ENCODE measurements around the gene CLUH.

The CLUH gene

DNA sequence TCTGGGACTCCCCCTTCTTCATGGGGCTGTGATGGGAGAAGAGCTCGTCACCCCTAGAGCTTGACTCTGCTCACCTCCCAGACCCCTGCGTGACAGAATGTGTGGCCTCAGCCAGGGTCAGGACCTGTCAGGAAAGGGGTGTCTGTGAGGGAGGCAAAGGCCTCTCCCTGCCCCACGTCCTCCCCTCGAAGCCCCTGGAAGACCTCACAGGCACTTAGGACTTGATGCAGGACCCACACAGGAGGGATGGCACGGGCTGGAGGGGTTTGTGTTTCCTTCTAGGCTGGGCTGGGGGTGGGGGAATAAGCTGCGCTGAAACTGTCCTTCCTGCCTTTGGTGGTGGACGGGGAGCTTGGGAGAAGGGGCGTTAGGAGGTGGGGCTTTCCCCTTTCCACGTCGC lies 11.0 kb upstream of the CLUH start:
- DNase-seq (ENCODE audit: low spot score): no peak

DNA sequence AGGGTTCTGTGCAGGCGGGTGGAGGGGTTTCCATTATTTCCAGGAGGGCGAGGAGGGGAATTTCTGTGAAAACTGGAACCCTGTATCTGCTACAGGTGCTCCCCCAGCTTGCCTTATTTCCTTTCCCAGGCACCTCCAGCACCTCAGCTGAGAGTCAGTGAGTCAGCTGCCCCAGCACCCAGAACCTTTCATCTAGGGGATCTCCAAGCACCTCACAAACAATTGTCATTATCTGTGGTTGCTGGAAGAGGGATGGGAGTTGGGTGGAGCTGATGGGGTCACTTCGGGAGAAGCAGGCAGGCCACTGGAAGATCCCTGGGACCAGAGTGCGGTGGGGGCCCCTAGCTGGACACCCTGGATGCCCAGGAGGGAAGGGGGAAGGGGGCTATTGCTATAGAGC lies 10.0 kb upstream of the CLUH start:
- DNase-seq (ENCODE audit: low spot score): no peak

DNA sequence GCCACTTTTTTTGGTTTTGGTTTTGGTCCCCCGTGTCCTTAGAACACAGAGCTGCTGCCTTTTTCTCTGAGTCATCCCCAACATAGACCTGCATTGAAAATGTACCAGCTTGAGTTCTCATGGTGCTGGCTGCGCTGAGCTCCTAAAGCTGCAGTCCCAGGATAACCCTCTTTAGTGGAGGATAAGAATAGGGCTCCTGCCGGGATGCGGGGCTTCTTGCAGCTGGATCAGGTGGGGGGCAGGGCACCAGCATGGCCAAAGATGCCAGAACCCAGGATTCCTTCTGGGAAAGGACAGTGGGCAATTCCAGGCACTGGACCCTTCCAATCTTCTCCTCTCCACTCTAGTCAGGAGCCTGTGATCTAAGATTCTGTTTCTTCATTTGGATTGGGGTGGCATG lies 8.3 kb upstream of the CLUH start:
- DNase-seq (ENCODE audit: low spot score): no peak

DNA sequence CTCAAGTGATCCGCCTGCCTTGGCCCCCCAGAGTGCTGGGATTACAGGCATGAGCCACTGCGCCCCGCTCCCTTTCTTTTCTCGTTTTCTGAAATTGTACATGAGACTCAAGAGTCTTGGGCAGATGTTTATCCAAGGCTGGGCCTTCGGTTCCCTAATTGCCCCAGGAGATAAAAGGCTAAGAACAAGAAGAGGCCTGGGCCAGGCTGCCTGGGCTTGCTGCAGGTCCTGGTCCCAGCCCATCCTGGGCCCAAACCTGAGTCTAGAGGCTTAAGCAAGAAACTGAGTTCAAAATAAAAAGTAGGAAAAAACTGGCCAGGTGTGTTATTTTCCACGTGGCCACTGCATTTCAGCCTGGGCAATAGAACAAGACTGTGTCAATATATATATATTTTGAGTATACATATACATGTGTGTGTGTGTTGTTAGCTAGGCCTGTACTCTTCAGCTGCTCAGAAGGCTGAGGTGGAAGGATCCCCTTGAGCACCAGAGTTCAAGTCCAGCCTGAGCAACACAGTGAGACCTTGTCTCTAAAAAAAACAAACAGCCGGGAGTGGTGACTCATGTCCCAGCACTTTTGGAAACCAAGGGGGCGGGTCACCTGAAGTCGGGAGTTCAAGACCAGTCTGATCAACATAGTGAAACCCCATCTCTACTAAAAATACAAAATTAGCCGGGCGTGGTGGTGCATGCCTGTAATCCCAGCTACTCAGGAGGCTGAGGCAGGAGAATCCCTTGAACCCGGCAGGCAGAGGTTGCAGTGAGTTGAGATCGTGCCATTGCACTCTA lies 6.8 kb upstream of the CLUH start:
- DNase-seq (ENCODE audit: low spot score): no peak

DNA sequence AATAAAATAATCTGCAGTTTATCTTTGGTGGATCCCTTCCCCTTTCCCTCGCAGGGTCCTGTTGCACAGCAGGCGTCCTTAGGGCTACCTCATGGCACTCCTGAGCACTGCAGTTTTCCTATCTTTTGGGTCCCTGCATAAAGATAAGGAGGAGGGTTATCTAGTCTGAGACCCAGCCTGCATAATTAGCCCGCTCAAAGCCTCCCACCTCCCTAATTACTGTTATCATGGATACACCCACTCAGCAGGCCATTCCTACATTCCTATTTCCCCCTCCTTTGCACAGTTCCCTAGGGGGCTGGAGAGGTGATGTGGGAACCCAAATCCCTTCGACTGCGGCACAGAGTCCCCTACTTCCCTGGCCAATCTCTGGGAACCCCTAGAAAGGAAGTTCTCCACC lies 5.1 kb upstream of the CLUH start:
- DNase-seq (ENCODE audit: low spot score): no peak

DNA sequence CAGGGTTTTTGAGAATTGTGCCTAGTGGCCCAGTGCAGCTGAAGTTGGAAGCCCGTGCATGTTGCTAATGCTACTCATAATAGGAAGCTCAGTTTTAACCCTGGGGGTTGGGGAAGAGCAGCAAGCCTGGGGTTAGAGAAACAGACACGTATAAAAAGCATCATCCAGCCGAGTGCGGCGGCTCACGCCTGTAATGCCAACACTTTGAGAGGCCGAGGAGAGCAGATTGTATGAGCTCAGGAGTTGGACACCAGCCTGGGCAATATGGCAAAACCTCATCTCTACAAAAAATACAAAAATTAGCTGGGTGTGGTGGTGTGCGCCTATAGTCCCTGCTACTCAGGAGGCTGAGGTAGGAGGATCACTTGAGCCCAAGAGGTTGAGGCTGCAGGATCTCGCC lies 2.3 kb upstream of the CLUH start:
- no peak for DNase-seq (ENCODE audit: low spot score)

DNA sequence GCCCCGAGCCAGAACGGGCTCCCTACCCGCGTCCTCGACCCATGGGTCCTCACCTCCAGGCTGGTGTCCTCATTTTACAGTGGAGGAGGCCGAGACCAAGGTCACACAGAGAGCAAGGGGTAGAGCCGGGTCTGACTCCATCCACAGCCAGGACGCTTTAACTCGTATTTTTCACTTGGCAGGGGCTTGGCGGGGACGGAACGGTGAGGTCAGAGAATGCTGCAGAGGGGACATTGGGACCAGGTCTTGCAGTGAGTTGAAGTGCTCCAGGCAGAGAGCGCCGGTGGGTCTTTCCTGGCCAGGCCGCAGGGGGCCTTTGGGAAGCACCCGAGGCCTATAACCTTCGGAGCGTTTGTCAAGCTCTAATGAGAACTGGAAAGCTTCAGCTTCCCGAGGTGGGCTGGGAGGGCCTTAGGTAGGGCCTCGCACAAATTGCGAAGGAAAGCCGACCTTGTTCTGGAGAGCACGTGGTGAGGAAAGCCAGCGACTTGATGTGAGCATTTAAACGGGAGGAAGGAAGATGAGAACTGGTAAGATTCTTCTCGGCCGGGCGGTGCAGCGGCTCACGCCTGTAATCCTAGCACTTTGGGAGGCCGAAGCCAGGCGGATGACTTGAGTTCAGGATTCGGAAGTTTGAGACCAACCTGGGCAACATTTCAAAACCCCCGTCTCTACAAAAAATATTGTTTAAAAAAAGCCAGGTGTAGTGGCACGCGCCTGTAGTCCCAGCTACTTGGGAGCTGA lies 908 bp upstream of the CLUH start:
- DNase-seq (ENCODE audit: low spot score): peak; percentile 69

DNA sequence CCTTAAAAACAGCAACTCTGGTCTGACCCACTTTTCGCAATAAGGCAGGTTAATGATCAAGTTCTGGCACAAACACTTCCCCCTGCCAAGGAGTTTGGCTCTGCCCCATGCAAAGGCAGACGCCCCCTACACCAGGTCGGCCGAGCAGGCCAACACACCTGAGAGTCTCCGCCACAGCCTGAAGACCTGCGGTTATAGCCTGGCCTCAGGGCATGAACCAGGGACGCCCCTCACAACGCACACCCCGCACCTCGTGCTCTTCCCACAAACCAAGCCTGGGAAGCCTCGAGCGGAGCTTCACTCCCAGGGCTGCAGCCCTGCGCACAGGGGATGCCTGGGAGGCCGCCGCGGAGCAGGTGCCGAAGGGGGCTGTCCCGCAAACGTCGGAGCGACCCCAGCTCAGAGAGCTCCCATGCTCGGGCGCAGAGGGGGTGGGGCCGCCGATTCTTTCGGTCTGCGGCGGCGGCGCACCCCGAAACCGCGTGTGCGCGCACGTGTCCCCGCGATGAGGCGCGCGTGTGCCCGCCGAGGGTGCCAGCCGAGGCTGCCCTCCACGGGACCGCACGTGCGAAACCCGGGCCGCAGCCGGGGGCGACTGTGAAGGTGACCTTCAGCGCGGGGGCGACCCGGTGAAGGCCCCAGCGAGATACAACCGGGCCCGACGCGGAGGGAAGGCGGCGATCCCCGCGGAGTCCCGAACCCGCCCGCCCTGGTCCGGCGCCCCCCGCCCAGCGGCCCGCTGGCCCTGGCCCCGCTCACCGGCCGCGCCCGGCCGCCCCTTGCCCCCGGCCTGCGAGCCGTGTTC lies 559 bp downstream of the CLUH start:
- DNase-seq (ENCODE audit: low spot score): no peak

DNA sequence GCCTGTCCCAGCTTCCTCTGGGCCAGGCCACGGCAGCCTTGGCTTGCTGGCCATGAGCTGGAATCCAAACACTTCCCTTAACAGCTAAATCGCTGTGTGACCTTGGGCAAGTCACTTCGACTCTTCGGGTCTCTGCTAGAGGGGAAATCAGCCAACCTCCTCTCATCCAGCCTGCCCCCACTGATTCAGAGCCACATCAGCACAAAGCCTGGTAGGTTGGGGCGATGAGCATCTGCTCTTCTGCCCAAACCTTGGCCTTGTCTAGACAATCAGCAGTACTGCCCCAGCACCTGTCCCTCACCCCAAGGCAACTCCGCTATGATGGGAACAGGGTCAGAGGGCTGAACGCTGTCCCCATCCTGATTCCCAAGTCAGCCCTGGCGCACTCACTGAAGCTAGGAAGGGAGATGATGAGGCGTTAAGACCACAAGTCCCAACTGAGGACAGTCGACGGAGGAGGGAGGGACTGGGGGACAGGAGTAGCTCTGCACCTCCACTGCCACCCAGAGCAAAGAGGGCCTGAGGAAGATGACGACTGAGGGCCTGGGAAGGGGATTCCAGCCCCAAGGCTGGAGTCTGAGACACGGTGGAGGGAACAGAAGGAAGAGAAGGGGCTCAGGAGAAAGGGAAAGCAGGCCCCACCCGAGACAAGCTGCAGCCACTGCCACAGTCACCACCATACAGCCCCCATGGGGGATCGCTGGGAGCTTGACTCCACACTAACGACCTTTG lies 1.3 kb downstream of the CLUH start:
- DNase-seq (ENCODE audit: low spot score): no peak

DNA sequence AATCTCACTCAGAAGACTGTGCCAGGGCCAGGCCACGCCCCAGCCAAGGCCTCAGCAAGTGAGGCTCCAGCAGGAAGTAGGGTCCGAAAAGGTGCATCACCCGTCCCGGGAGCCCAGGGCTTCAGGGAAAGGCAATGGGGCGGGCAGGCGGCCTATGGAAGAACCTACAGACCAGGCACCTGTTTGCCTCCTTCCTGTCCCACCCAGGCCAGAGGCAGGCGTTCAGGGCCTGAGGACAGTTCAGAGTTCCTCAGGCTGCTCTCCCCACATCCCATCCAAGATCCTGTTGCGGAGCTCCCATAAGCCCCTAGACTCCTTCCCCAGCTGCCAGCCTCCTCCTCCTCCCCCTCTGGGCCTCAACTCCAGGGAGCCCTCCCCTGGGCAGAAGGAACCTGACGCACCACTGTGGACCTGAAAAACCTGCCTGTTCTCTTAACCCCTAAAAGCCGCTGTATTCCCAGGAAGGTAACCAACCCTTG lies 2.3 kb downstream of the CLUH start:
- no peak for DNase-seq (ENCODE audit: low spot score)

DNA sequence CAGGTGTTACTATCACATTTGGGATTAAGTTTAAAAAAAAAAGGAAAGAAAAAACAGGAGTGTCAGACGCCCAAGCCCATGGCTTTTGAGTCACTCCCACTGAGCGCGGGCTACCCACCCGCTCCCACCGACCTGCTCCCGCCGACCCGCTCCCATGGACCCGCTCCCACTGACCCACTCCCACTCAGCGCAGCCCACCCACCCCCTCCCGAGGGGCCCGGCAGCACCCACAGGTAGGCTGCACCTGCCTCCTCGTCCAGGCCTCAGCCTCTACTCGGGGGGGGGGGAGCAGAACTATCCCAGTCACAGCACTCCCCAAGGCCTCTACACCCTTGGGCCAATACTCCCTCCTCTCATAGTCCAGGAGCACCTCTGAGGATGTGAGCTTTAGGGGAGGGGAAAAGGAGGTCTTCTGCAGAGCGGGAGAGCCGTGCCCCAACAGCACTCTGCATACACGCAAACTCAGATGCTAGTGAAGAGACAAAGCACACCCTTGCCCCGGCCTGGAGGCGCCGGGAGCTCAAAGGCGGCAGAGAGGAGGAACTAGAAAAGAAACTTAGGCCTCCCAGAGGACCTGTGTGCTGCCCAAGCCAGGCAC lies 2.9 kb downstream of the CLUH start:
- DNase-seq (ENCODE audit: low spot score): no peak

DNA sequence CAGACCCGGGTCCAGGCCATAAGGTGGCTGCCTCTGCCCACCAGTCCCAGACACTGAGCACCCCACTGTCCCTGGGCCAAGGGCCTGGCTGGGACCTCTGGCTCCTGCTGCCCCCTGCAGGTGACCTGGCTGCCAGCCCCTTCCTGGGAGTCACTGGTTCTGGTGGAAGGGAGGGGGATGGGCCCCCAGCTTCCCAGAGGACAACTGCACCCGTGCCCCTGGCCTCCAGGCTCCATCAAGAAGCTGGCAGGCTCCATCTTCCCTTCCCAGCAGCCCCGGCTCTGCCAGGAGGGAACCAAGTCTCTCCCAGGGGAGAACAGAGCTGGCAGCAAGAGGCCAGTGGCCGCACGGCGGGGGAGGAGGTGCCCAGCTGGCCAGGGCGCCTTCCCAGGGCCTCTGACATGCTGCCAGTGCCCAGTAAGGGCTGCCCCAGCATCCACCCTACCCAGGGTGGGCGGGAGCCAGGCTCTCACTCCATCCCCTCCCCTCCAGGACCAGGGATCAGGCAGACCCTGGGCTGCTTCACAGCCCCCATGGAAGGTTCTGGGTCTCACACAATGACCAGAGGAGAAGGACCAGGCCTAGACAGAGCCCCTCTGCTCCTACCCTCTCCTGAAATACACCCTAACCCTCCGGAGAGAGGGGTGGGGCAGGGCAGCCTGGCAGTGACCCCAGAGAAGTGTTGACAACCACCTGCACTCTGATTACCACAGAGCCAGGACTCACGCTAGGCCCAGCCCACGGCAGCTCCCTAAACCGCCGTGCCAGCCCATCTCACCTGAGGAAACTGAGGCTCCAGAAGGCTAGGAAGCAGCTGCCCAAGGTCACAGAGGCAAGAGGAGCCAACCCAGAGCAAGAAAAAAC lies 3.6 kb downstream of the CLUH start:
- DNase-seq (ENCODE audit: low spot score): peak; percentile 39

DNA sequence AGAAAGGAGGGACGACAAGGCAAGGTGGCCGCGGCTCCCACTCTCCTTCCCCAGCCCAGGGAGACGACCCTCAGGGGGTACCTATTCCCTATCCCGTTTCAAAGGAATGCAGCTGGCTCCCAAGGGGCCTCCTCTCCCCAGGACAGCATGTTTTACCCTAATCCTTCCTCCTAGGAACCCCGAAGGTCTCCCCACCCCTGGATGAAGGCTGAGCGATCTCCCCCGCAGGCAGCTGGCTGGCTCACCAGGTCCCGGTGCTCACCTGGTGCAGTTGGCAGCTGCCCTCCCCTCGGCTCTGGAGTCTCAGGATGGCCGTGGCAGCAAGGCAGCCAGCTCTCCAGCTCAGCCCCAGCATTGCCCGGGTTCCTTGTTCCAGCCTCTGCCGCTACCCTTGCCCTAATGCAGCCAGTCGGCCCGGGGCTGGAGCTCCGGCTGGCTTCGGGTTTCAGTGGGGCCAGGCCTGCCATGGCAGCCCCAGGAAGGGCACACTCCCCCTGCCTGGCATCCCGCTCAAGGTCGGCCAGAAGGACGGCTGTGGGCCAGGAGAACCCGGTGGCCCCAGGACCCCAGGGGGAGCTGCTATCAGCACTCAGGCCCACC lies 4.6 kb downstream of the CLUH start:
- no peak for DNase-seq (ENCODE audit: low spot score)

DNA sequence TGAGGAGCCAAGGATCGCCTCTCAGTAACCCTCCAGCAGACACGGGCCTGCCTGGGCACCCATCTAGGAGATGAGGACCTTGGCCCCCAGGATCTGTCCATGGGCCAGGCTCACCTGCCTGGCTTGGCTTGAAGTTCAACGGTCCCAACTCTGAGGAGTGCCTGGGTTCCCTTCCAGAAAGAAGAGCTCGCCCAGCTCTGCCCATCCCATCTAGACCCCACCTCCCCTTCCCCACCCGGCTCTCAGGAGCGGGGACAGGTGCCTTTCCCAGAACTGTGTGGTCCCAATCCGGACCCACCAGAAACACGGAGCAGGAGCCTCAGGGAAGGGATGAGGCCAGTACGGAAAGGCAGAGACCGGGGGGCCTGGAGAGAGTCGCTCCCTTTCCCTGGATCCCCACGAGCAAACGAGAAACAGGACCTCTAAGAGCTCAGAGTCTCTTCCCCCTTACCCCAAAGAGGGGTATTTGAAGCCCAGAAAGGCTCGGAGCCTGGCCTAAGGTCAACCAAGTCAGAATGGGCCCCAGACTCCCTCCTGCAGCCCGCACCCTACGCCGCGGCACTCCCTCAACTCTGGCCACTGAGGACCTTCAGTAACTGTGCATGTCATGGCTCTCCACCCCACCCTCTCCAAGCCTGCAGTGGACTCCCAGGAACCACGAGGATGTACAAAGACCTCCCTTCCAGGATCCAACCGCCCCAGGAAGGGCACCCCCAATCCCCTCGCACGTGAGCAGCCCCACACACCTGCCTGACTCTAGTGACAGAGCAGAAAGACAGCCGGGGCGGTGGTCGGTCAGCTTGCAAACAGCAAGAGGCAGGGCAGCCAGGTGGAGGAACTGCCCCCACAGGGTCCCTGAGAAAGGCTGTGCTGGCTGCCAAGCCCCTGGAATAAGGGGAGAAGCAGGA lies 5.4 kb downstream of the CLUH start:
- no peak for DNase-seq (ENCODE audit: low spot score)

DNA sequence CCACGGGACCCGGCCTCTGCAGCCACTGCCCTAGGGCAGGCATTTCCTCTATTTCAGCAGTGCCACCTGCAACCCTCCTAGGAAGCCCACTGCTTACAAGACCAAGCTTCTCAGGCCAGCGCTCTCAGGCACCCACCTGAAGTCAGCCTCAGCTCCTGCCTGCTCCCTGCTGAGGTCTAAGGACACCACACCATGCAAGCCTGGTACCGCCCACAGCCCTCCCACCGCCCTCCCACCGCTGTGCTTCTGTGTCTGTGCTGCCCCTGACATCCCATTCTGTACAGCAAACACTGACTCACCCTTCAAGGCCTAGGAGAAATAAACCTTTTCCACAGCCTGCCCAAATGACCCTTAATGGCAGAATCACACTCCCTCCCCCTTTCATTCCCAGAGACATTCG lies 6.3 kb downstream of the CLUH start:
- no peak for DNase-seq (ENCODE audit: low spot score)

DNA sequence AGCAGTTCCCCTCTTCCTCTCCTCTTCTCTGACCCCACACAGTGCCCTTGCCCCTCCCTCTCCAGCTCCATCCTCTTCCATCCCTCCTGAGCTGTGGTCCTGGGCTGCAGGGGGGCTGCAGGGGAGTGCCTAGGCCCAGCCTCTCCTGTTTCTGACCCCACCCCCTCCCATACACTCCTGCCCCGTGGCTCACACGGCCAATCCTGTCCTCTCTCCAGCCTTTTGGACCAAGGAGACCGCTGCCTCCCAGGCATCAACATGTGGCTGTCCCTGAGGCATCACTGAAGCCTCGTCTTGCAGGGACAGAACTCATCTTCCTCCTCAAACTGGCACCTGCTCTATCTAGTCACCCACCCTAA lies 6.7 kb downstream of the CLUH start:
- no peak for DNase-seq (ENCODE audit: low spot score)

DNA sequence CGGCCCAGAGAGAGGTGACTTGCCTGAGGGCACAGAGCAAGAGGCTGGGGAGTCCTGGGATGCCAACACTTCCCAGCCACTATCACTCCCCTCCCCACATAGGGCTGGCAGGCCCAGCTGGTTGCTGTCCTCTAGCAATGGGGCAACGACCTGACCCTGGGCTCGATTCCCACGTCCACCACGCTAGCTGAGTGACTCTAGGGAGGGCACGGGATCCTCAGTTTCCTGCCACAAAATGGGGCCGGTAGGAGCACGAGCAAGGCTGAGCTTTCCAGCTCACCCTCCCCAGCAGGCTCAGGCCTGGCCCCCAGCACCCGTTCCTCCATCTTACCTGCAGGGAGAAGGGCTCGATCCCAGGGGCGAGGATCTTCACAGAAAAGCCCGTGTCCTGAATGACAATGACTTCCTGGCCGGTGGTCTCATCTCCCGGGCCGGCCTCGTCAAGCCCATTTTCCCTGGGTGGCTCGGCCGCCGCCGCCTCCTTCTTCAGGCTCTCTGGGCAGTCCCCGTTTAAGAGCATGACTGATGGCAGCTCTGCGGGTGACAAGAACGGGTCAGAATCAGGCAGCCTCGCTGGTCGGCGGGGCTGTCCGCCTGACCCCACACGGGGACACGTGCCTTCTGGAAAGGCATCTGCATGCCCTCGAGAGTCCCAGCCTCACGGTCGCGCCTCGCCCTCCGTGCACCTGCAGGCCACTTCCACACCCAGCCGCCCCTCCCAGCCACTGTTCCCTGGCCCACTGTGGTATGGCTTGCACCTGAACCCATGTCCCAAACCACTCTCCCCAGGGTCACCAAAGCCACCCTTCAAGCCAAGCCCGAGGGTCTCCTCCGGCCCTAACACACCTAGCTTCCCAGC lies 7.3 kb downstream of the CLUH start:
- no peak for DNase-seq (ENCODE audit: low spot score)

DNA sequence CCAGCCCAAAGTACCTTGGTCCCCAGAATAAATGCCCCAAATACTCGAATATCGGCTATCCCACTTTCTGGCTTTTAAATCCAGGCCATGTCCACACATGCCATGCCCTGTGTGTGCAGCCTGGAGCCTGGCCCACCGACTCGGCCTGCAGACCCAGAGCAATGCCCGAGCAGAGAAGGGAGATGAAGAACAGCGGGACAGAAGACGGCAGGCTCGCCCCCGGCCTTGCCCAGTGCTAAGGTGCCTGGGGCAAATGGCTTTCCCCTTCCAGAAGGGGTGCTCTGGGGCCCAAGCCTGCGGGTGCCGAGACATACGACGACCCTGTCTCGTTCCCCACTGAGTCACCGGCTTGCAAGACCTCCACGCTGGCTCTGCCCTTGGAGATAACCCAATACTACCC lies 8.0 kb downstream of the CLUH start:
- DNase-seq (ENCODE audit: low spot score): no peak
